ENCODE data around the gene PCSK7.

The PCSK7 gene

DNA sequence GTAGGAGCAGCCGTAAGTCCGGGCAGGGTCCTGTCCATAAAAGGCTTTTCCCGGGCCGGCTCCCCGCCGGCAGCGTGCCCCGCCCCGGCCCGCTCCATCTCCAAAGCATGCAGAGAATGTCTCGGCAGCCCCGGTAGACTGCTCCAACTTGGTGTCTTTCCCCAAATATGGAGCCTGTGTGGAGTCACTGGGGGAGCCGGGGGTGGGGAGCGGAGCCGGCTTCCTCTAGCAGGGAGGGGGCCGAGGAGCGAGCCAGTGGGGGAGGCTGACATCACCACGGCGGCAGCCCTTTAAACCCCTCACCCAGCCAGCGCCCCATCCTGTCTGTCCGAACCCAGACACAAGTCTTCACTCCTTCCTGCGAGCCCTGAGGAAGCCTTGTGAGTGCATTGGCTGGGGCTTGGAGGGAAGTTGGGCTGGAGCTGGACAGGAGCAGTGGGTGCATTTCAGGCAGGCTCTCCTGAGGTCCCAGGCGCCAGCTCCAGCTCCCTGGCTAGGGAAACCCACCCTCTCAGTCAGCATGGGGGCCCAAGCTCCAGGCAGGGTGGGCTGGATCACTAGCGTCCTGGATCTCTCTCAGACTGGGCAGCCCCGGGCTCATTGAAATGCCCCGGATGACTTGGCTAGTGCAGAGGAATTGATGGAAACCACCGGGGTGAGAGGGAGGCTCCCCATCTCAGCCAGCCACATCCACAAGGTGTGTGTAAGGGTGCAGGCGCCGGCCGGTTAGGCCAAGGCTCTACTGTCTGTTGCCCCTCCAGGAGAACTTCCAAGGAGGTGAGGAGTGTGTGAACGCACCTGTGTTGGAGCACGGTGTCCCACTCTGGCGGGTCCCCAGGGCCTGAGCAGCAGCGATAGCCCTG, 32.6 kb downstream of the PCSK7 start, which contains the start of gene TAGLN:
TAGLN (plus strand) TSS at position 318 of the 863 bp plus-strand sequence. CDS start 3,644 bp downstream, outside the sequence.
- no peak for DNase-seq (ENCODE audit: low read depth in 2 of 2)

DNA sequence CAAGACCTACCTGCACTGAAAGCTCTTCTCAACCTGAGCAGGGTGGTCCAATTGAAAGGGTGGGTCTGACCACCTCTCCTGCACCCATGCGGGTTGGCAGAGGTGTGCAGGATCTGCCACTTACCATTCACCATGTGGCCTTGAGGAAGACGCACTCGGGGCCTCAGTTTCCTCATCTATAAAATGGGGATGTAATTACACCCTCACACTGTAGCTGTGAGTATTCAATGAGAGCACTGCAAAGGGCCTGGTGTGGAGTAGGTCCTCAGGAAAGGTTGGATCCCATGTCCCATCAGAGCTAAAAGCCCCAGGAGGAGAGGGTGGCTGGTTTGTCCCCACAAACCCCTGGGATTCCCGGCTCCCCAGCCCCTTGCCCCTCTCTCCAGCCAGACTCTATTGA, 33.3 kb downstream of the PCSK7 start:
- DNase-seq (ENCODE audit: low read depth in 2 of 2): no peak

DNA sequence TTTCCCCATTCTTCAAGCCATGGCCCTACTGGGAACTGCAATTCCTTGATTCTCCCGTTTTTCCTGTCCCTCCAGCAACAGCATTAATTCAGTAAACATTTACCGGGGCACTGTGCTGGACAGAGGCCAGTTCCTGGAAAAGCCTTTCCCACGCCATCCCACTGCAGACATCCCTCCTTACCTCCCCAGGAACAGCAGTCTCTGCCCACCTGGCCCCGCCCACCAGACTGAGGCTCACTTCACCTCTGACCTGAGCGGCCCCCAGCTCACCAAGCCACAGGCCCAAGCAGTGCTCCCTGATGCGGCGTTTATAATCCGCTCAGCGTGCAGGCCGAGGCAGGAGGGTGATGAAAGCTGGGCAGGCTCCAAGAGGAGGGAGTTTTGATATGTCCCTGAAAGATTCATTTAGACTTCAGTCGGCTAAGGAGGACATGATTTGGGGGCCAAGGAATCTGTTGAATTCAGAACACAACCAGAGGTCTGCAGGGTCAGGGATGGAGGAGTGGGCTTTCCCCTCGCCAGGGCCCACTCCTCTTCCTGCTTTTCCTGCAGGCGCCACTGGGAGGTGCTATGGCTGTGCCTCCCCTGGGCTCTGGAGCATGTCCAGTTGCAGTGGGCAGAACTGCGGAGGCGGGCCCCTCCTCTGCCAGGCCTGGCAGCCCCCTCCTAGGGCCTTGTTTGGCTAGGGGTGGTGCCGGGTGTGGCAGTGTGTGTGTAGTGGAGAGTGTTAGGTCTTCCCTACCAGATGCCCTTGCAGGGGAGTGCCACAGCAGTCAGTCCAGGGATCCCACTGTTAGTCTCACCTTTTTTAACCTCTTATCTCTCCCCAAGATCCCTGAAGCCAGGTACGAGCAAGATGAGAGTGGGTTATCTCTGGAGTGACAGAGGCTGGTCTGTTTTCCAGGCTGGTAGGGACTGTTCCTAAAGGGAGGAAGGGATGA, 34.1 kb downstream of the PCSK7 start:
- no peak for DNase-seq (ENCODE audit: low read depth in 2 of 2)

DNA sequence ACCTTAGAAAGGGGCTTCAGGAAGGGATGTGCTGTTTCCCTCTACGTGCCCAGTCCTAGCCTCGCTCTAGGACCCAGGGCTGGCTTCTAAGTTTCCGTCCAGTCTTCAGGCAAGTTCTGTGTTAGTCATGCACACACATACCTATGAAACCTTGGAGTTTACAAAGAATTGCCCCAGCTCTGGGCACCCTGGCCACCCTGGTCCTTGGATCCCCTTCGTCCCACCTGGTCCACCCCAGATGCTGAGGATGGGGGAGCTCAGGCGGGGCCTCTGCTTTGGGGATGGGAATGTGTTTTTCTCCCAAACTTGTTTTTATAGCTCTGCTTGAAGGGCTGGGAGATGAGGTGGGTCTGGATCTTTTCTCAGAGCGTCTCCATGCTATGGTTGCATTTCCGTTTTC, 34.9 kb downstream of the PCSK7 start:
- DNase-seq (ENCODE audit: low read depth in 2 of 2): no peak

DNA sequence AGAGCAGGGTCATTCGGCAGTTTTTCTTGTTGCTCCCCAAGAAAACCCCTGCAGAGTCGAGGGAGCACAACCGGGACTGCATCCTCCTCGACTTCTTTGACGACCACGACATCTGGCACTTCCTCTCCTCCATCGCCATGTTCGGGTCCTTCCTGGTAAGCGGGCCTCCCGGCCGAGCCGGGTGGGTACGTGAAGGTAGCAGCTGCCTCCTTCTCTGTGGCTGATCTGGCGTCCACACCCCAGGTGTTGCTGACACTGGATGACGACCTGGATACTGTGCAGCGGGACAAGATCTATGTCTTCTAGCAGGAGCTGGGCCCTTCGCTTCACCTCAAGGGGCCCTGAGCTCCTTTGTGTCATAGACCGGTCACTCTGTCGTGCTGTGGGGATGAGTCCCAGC, 36.1 kb downstream of the PCSK7 start:
- DNase-seq (ENCODE audit: low read depth in 2 of 2): no peak

DNA sequence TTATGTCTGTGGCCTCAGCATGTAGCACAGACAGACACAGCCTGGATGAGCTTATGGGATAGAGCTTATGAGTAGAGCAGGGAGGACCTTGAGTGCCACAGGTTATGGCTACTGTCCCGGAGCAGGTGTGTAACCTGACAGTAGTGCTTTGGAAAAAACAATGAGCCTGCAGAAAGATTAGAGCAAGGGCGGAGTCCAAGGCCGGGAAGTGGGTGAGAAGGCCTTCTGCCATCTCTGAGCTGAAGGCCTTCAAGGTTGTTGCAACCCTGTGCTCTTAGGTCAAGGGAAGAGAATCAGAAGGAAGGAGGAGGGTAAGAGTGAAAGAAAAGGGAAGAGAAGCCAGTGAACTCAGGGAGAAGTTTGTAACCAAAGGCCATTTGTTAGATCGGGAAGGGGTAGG, 36.6 kb downstream of the PCSK7 start:
- no peak for DNase-seq (ENCODE audit: low read depth in 2 of 2)

DNA sequence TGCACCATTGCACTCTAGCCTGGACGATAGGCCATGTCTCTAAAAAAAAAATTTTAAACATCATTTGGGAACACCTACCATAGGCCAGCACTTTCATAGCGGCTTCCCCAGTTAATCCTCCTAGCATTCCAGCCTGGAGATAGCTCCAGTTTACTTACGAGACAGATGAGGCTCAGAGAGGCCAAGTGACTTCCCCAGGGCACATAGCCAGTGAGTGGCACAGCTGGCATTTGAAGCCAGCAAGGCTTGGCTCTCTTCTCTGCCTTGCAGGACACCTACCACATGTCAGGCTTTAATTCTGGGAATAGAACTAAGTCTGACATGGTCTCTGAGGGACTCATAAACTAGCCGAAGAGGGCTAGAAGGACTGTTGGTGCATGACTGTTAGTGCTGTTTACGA, 37.6 kb downstream of the PCSK7 start:
- DNase-seq (ENCODE audit: low read depth in 2 of 2): no peak

DNA sequence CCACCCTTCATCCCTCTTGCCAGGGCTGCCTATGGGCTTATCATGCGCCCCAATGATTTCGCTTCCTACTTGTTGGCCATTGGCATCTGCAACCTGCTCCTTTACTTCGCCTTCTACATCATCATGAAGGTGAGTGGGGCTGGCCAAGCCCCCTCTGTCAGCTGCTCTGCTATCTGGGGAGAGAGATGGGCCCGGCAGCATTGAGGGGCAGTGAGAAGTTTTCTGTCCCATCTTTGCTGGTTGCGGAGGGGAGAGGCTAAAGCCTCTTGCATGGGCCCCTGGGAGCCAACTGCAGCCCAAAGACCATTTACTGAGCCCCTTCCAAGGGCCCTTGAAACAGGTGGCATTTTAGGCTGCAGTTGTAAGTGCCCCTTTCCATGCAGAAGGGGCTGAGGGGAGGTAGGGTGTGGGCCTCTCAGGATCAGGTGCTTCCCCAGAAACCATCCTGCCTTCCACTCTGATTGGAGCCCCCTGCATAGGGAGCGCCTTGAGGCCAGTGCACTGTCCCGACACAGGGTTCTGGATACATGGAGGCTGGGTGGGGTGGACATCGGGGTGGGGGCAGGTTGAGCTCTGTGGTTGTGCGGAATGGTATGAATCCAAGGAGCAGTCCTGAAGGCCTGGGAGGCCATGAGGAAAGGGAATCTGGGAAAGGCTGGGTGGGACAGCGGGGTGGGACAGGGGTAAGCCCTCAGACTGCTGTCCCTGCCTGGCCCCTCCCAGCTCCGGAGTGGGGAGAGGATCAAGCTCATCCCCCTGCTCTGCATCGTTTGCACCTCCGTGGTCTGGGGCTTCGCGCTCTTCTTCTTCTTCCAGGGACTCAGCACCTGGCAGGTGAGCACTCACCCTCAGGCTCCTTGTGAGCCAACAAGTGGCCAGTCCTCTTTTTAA, 38.5 kb downstream of the PCSK7 start:
- DNase-seq (ENCODE audit: low read depth in 2 of 2): no peak

DNA sequence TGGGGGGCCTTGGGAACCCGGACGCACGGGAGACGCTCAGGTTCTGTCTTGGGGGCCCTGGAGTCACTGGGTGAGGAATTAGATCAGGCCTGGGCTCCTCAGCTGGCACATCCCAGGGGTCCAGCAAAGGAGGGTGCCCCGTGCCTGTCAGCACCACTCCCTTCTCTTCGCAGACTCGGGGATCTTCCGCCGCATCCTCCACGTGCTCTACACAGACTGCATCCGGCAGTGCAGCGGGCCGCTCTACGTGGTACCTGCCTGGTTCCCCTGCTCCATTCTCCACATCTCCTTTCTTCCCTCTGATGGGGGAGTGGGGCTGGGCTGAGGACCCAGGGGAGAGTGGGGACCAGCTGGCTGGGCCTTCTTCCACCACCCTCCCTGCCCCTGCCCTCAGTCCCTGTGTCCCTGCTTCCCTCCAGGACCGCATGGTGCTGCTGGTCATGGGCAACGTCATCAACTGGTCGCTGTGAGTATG, 39.4 kb downstream of the PCSK7 start:
- no peak for DNase-seq (ENCODE audit: low read depth in 2 of 2)

DNA sequence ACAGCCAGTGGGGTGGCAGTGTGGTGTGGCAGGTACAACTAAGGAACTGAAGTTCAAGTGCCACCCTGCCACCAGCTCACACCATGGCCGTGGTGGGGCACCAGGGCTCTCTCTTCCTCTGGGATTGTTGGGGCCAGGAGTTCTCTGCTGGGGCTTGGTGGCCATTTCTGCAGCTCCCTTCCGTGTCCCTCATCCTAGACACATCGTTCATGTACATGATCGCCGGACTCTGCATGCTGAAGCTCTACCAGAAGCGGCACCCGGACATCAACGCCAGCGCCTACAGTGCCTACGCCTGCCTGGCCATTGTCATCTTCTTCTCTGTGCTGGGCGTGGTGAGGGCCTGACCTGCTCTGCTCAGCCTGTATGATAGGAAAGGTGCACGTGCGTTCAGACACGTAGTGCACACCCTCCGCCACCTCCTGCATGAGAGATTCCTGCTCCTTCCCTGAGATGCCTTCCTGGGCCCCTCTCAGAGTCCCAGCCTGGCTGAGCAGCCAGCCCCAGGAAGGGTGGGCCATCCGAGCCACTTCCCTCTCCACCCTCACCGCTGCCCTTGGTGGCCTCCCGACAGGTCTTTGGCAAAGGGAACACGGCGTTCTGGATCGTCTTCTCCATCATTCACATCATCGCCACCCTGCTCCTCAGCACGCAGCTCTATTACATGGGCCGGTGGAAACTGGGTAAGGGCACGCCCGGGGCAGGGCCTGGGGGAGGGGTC, 40.0 kb downstream of the PCSK7 start:
- no peak for DNase-seq (ENCODE audit: low read depth in 2 of 2)

DNA sequence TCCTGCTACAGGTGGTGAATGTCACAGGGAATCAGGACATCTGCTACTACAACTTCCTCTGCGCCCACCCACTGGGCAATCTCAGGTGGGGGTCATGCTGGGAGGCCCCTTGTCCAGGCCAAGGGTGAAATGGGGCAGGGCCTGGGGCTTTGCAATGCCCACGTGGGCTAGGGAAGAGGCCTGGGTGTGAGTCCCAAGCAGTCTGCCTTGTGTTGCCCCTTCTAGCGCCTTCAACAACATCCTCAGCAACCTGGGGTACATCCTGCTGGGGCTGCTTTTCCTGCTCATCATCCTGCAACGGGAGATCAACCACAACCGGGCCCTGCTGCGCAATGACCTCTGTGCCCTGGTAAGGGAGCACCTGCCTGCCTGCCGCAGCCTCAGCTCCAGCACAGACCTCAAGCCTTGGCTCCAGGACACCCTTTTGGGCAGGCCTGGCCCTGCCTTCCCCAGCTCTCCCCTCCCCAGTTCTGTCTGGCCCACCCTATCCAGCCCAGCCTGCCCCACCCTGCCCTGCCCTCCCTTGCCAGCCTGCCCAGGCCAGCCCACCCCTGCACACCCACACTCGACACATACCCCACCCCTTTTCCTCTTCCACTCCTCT, 41.8 kb downstream of the PCSK7 start:
- no peak for DNase-seq (ENCODE audit: low read depth in 2 of 2)

DNA sequence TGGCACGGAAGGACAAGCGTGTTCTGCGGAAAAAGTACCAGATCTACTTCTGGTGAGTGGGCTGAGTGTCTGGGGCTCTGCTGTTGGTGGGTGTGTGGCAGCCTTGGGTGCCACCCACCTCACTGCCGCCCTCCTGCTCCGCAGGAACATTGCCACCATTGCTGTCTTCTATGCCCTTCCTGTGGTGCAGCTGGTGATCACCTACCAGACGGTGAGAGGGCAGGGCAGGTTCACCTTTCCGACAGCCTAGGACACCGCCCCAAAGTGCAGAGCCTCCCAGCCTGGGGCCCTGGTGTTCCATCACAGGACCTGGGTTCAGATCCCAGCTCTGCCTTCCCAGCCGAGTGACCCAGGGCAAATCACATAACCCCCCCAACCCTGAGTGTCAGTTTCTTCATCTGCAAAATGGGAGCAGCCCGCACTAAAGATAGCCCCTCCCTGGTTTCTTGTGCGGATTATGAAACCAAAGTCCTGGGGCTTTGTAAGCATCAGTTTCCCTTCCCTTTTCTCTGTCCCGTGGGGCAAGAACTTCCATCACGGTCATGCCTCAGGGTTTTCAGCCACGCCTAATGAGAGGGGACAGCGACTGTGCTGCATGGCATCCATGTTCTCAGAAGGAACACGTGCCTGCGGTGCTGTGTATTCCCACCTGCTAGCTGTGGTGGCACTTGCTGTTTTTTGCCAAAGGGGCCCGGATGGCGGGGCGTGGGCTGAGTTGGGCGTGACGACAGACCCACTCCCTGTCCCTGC, 42.5 kb downstream of the PCSK7 start:
- DNase-seq (ENCODE audit: low read depth in 2 of 2): no peak

DNA sequence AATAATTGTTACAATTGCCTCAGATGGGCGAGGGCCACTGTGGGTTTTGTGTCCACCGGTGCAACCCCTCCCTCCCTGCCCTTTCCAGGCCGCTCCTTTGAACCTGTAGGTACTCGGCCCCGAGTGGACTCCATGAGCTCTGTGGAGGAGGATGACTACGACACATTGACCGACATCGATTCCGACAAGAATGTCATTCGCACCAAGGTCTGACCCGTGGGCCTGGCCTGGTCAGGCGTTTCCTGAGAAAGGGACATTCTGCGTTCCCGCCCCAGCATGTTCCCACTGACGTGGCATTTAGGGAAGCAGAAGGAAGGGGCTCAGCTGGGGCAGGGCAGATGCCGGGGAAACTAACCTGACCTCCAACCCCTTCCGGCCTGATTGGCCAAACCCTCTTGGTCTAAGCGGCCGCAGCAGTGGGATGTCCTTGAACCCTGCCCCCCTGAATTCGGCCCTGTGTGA, 43.2 kb downstream of the PCSK7 start:
- no peak for DNase-seq (ENCODE audit: low read depth in 2 of 2)

DNA sequence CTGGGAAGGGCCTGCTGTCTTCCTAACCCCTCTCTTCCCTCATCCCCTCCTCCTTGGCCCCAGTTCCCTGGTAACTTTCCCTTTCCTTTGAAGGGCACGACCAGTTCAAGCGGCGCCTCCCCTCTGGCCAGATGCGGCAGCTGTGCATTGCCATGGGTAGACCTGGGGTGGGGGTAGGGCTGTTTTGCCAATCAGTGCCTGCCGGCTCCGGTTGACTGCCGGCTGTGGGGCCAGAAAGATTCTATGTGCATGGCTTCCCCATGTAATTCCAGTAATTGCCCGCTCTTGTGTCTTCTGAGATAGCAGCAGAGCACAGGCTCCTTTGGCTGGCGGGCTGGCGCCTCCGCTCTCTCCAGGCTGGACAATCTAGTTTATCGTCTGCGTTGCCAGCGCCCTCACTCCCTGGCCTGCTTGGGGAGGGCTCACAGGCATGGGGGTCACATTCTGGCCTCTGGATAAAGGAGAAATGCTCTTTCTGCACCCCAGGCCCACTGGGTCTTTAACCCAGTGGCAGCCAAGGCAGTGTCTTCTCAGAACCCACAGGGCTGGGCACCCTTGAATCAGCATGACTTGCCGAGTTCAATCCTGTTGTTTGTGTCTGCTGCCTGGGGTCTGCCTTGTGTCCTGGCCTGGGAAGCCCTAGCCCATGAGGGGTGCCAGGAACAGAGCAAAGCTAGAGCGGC, 43.9 kb downstream of the PCSK7 start:
- no peak for DNase-seq (ENCODE audit: low read depth in 2 of 2)

DNA sequence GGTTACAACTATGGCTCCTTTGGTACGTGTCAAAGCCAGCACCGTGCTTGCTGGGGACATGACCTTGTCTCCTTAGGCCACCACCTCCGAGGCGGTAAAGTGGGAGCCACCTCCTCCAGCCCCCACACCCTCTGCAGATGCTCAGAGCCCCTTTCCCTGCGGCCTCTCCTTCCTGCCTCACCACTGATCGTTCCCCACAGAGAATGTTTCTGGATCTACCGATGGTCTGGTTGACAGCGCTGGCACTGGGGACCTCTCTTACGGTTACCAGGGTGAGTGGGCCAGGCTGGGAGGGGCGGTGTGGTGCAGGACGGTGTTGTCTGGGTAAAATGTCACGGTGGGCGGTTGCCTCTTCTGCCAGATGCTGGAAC, 44.5 kb downstream of the PCSK7 start:
- DNase-seq (ENCODE audit: low read depth in 2 of 2): no peak

DNA sequence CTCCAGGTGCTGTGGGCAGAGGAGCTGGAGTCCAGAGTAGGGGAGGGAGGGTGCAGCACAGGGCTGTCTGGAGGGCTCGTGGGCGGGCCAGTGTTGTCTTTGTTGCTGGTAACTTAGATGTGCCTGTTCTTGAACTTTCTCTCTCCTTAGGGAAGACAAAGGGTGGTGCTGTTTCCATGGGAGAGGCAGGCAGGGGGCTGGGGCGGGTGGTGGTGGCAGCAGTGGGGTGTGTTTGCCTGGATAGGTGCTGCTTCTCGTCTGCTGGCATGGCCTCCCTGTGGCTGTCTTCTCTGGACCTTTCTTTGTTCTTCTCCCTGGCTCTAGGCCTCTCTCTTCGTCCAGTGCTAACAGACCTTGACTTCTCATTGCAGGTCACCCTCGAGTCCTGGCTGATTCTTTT, 44.9 kb downstream of the PCSK7 start:
- DNase-seq (ENCODE audit: low read depth in 2 of 2): no peak

DNA sequence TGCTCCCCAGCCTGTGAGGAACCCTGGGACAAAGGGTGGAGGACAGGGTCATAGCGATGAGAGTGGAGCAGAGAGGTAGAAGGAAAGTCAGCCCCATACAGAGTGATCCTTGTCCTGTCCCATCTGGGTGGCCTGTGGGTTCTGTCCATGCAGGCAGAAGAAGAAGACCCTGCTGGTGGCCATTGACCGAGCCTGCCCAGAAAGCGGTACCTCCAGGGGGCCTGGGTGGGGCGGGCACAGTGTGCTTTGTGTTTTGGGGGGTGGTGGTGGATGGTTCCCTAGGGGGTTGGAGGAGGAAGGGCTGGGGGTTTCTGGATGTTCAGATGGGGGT, 45.5 kb downstream of the PCSK7 start:
- DNase-seq (ENCODE audit: low read depth in 2 of 2): no peak

DNA sequence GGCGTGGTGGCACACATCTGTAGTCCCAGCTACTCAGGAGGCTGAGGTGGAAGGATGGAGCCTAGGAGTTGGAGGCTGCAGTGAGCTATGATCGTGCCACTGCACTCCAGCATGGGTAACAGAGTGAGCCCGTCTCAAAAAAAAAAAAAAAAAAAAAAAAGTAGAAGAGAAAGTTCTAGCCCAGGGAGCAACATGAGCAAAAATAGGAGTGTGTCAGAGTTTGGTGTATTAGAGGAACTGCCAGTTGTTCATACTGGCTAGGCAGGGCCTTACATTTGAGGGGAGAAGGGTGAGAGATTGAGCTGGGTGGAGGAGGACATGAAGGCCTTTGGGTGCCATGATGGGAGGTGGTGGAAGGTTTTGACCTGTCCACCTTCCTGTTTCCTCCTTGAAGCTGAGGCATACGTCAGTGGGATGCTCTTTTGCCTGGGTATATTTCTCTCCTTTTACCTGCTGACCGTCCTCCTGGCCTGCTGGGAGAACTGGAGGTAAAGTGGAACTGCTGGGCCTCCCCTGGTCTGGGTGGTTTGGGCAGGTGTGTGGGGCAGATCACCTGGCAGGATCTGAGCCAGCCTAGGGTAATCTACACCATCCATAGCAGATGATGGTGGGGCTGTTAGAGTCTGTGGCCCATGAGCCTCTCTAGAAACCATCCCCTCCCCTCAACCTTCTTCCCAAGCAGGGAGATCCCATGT, 46.0 kb downstream of the PCSK7 start:
- no peak for DNase-seq (ENCODE audit: low read depth in 2 of 2)

All from stimulated activated CD8-positive, alpha-beta memory T cell treated with anti-CD3 and anti-CD28 coated beads, Interleukin-15, amount 100 ng/mL, for 4 hours (primary cell).